Ishikawa (cell line): ENCODE measurements around the gene PHF5A.

ENCODE experiments used
- CEBPB ChIP-seq: IDR thresholded peaks from 2 replicates; pipeline ENCODE4 v1.6.1; 2012
- CREB1 ChIP-seq: IDR thresholded peaks from 2 replicates; pipeline ENCODE4 v1.6.1; 2012; ENCODE audit warnings: low read depth
- EGR1 ChIP-seq: IDR thresholded peaks from 2 replicates; pipeline ENCODE4 v1.6.1; 2012
- EP300 ChIP-seq: IDR thresholded peaks from 2 replicates; pipeline ENCODE4 v1.6.1; 2012; ENCODE audit warnings: borderline replicate concordance
- FOXM1 ChIP-seq: IDR thresholded peaks from 2 replicates; pipeline ENCODE4 v1.6.1; 2012; ENCODE audit warnings: low read depth, borderline replicate concordance
- MAX ChIP-seq: IDR thresholded peaks from 2 replicates; pipeline ENCODE4 v1.6.1; 2012
- NFIC ChIP-seq: IDR thresholded peaks from 2 replicates; pipeline ENCODE4 v1.6.1; 2012
- RAD21 ChIP-seq: IDR thresholded peaks from 2 replicates; pipeline ENCODE4 v1.6.1; 2012; ENCODE audit warnings: low read depth
- REST ChIP-seq: IDR thresholded peaks from 2 replicates; pipeline ENCODE4 v1.6.1; 2012; ENCODE audit warnings: low read depth, mild to moderate bottlenecking
- TAF1 ChIP-seq: IDR thresholded peaks from 2 replicates; pipeline ENCODE4 v1.6.1; 2012; ENCODE audit warnings: low read depth, mild to moderate bottlenecking
- TCF12 ChIP-seq: IDR thresholded peaks from 2 replicates; pipeline ENCODE4 v1.6.1; 2012; ENCODE audit warnings: low read depth
- TEAD4 ChIP-seq: IDR thresholded peaks from 2 replicates; pipeline ENCODE4 v1.6.1; 2012
- USF1 ChIP-seq: IDR thresholded peaks from 2 replicates; pipeline ENCODE4 v1.6.1; 2012
- YY1 ChIP-seq: IDR thresholded peaks from 2 replicates; pipeline ENCODE4 v1.6.1; 2012; ENCODE audit warnings: low read depth
- ZBTB7A ChIP-seq: IDR thresholded peaks from 2 replicates; pipeline ENCODE4 v1.6.1; 2012; ENCODE audit warnings: low read depth

PHF5A gene

GRCh38 chr22:41499624-41500280 is 31.3 kb upstream of the PHF5A start:
- no peak for TF ChIP-seq TAF1
- no peak for TF ChIP-seq TCF12
- no peak for TF ChIP-seq EGR1
- no peak for TF ChIP-seq NFIC
- no peak for TF ChIP-seq CREB1
- TF ChIP-seq FOXM1 = no peak
- no peak for TF ChIP-seq MAX
- no peak for TF ChIP-seq YY1
- no peak for TF ChIP-seq USF1
- TF ChIP-seq REST = no peak
- no peak for TF ChIP-seq TEAD4
- no peak for TF ChIP-seq RAD21
- no peak for TF ChIP-seq ZBTB7A
- no peak for TF ChIP-seq CEBPB
- no peak for TF ChIP-seq EP300

- TF ChIP-seq FOXM1 (no peak), REST (no peak), ZBTB7A (no peak), EP300 (no peak), CEBPB (no peak), NFIC (no peak), EGR1 (no peak), MAX (no peak), TCF12 (no peak), RAD21 (no peak), TEAD4 (no peak), TAF1 (no peak), CREB1 (no peak), YY1 (no peak), USF1 (no peak)
Measured at GRCh38 chr22:41498303-41498835, 29.9 kb upstream of the PHF5A start.

GRCh38 chr22:41491374-41492100 is 23.0 kb upstream of the PHF5A start:
- TF ChIP-seq MAX (no peak), EGR1 (no peak), NFIC (no peak), CREB1 (no peak)

GRCh38 chr22:41488596-41489385 is 20.3 kb upstream of the PHF5A start:
- no peak for TF ChIP-seq CREB1
- TF ChIP-seq TCF12 = no peak

GRCh38 chr22:41488076-41488475 is 19.6 kb upstream of the PHF5A start:
- TF ChIP-seq CREB1 (no peak), EP300 (no peak), USF1 (no peak), FOXM1 (no peak), TEAD4 (no peak), REST (no peak), YY1 (no peak), EGR1 (no peak), NFIC (no peak), TCF12 (no peak), MAX (no peak), CEBPB (no peak)
